Superior temporal gyrus (tissue), 1 donor: ENCODE data around the gene MRPL38.

Experiments
- DNase-seq: peaks from one replicate; pipeline ENCODE4 v3.0.0-alpha.2; 2016; ENCODE audit errors: extremely low spot score

The MRPL38 gene

DNA sequence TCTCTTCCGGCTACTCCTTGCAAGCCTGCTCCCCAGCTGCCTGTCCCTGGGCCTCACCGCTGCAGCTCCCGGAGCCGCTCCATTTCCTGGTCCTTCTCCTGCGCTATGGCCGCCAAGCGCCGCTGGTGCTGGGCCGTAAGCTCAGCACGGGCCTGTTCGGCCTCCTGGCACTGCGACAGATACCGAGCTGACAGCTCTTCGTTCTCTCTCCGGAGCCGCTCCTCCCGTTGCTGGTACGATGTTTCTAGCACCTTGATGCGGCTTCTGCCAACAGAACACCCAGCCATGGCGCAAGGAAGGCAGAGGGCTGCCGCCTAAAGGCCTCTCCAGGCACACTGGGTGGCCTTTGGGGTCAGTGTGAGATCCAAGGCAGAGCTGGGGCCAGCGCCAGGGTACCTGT is 14.9 kb upstream of the MRPL38 start:
- no peak for DNase-seq

DNA sequence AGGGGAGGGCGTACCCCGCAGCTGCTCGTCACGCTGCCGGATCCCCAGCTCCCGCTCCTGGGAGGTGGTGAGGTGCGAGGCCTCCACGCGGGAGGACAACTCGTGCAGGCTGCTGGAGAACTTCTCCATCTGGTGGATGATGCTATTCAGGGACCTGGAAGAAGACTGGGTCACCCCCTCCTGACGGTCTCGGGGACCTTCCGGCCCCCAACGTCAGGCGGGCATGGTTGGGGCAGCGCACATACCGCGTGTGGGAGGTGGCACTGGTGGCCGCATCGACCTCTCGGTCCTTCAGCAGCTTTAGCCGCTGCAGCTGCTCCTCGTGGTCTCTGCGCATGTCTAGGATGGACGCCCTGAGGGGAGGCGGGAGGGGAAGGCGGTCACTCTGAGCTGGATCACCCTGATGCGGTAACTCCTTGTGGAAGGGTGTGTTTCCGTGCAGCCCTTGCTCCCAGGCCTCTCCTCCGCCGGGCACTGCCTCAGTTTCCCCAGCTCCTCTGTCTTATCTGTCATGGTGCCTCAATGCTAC is 13.3 kb upstream of the MRPL38 start:
- no peak for DNase-seq

DNA sequence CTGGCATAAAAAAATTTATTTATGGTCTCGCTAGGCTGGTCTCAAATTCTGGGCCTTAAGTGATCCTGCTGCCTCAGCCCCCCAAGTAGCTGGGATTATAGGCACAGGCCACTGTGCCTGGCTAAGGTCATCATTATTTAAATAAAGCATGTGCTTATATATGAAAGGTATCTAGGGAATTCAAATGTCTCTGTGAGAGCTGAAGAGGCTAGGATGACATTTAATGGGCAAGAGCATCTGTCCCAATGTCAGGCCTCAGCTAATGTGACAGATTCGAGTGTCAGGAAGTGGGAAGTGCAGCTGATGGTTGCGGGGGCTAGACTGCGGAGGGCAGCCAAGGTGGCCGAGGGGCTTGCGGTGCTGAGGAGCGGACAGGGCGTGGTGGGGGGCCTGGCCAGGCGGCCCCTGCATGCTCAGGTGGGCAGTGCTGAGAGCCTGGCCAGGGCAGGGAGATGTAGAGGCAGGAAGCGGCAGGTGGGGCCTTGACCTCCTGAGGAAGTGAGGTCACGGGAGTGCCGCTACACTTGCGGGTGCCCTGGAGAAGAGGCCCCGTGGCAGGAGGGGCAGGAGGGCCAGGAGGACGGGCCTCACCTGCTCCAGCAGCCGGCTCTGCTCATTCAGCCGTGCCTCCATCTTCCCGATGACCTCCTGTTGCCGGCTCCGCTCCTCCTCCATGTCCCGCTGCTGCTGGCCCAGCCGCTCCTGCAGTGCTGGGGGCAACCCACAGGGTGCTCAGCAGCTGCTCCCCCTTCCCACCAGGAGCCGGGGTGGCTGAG is 12.6 kb upstream of the MRPL38 start:
- DNase-seq = no peak

DNA sequence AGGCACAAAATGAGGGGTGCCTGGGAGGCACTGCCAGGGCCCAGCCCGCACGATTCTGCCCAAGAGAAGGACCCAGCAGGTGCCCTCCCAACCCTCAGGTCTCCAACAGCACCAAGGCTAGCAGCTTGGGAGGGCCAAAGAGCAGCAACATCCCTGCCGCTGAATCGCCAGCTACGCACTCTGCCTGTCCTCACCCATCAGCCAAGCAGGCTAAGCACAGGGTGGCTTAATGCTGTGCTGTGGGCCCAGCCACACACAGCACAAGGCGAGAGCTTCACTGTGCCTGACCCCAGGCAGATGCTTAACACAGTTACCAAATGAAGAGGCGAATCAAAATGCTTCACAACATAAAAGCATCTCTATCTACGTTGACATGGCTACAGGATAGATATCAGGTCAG is 10.6 kb upstream of the MRPL38 start:
- no peak for DNase-seq

DNA sequence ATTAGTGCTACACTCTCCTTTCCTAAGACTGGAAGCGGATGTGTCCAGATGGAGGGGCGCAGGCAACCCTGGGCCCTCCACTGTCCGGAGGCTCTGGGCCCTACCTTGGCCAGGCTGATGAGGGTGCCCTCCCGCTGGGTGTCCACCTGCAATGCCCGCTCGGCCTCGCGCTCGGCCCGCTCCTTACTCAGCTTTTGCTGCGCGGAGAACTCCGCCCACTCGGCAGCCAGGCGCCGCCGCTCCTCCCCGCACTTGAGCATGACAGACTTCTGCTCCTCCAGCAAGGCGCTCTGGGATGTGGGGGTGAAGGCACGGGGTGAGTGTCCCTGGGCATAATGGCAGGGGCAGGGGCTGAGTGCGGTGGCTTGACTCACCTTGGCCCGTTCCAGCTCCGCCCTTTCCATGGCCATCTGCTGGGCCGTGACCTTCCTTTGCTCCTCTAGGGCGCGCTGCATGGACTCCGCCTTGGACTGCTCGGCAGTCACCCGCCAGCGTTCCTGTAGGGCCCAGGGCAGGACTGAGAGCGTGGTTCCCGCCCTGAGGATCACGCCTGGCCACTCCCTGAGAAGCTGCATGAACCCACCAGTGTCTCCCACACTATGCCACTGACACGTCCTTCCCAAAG is 10.1 kb upstream of the MRPL38 start:
- DNase-seq = no peak

DNA sequence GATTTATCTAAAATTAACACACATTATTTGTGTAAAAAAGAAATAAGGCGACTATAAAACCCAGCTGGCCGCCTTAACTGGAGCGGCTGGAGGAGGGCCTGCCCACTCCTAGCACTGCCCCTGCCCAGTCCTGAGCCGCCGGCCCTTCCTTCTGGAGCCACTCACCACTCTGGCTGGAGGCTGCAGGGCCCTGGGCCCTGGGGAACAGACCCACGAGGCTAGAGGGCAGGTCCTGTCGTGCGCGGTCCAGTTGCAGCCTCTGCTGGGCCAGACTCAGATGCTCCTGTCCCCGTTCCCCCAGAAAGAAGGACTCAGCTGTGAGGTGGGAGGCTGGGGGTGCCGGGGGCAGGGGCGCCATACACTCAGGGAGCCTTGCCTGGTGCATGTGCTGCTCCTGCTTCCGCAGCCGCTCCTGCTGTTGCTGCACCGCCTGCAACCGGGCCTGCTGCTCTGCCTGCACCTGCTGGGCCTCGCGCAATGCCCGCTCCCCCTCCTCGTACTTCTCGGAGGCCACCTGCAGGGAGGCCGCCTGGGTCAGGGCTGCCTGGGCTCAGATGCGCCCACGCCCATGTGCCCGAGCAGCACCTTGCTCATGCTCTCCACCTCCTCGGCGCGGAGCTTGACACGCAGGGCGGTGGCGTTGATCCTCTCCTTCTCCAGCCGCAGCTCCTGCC is 9.0 kb upstream of the MRPL38 start:
- DNase-seq = no peak

DNA sequence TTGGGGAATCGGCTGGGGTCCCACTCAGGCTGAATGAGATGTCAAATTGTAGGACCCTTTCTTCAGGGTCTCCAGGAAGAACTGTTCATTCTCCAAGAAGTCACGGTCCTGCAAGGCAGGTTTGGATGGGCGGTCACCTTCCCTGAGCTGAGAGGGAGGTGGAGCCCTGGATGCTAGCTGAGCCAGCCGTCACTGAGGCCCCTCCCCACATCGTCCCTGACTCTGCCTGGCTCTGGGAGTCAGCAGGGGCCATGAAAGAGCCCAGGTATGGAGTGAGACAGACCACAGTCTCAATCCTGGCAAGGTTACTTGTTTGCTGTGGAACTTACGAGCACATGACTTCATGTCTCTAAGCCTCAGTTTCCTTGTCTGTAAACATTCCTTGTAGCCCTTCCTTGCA is 6.0 kb upstream of the MRPL38 start:
- DNase-seq = no peak

DNA sequence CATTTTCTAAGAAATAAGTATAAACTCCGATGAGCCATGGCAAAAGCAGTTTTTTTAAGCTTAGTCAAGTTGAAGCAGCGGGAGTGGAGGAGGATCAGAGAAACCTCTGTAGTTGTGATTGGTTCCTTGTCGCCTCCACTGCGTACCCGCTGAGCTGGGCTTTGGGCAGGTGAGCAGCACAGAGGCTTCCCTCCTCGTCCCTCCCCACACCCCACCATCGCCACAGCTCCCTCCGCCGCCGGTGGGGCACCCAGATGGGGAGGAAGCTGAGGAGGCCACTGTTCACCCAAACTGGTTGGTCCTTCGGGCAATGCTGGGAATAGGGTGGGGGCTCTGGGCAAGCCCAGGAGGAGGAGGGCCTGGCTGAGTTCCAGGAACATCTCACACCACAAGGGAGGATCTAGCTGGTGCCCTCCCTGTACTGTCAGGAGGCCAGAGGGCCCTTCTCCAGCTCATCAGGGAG is 5.2 kb upstream of the MRPL38 start:
- no peak for DNase-seq

DNA sequence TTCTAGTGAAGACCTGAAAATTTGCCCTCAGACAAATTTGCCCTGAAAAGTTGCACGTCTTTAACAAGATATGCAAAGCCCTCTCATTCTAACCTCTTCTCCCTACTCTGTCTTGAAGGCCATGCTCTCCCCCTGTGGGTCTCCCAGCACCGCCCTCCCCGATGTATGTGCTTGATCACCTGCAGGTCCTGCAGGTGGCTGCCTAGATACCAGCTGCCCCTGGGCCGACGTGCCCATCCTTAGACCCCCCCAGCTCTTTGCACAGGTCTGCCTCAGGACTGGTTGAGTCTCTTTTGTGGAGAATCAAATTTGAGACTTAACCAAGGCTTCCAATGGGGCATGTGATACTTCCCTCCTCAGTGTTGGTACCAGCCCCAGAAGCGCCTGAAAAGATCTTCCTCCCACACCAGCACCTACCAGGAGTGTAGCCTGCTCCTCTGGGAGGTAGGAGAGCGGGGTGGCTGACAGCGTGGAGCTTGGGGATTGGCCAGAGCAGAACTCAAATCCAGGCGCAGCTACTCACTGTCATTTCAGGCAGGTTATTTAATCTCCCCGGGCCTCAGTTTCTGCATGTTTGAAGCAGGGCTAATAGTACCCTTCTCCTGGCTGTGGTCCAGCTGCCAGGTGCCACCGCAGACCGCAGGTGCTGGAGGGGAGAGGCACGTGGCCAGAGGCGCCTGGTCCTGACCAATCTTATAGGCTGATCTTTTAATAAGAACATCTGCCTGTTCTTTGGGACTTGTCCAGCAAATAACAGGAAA is 4.5 kb upstream of the MRPL38 start:
- DNase-seq = no peak

DNA sequence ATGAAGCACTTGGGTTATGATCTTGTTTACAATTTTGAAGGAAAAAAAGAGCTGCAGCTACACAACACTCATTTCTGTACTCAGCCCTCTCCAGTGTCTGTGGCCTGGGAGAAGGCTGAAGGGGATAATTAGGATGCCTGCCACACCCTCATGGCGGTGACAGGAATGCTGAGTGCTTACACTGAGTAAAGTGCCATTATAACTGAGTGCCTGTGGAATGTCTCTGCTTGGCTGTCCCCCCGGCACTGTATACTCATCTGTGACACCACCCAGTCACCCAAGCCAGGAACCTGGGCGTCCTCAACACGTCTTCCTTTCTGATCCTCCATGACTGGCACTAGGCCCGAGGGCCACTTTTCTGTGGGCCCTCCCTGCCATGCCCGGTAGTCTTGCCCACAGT is 3.5 kb upstream of the MRPL38 start:
- no peak for DNase-seq

DNA sequence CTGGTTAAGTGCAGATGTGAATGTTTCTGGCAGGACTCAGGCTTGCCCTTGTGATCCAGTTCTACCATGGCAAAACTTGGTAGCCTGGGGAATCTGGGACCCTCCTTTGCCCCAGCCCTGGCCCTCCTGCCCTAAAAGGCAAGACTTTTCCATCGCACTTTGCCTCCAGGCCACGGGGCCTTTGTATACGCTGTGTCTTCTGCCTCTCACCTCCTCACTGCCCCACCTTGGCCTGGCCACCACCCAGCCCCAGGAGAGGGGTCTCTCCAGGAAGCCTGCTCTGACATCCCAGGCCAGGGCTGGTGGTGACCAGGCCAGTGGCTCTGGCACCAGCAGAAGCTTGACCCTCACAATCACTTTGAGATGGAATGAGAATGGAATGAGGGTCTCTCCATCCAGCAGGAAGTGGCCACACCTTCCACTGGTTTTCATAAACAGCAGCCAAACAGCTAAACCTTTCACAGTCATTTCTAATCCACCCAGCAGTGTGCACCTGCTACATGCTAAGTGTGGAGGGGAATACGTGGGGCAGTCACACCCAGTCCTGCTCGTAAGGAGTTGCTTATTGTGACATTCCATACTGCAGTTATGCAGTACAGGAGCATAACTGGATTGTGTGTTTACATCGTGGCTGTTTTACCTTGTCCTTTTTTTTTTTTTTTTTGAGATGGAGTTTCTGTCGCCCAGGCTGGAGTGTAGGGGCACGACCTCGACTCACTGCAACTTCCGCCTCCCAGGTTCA is 1.6 kb upstream of the MRPL38 start:
- DNase-seq = no peak

DNA sequence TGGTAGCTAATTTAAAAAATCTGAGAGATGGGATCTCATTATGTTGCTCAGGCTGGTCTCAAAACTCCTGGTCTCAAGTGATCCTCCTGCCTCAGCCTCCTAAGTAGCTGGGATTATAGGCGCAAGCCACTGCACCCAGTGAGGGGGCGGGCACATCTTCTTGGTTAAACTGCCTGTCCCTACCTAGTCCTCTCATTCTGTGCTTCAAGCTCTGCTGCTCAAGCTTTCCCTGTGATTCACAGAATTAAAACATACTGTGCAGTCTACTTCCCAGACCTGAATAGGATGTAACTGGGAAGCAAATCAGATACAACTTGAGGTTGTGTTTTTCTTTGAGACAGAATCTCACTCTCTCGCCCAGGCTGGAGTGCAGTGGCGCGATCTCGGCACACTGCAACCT is 2.3 kb downstream of the MRPL38 start:
- no peak for DNase-seq

DNA sequence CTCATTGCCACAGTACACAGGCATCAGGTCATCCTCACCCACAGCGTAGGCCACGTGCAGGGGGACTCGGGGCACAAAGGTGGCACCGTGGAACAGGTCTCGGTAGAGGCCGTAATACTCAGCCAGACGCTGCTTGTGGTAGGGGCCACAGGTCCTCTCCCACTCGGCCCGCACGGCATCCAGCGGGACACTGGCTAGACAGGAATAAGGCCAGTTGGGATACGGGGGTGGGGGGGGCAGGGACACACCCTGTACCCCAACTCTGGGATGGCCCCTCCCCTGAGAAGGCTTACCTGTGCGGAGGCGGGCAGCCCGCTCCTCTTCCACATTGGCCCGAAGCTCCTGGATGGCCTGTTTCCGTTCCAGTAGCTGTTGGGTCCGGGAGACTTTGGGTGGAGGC is 3.0 kb downstream of the MRPL38 start:
- DNase-seq = no peak

DNA sequence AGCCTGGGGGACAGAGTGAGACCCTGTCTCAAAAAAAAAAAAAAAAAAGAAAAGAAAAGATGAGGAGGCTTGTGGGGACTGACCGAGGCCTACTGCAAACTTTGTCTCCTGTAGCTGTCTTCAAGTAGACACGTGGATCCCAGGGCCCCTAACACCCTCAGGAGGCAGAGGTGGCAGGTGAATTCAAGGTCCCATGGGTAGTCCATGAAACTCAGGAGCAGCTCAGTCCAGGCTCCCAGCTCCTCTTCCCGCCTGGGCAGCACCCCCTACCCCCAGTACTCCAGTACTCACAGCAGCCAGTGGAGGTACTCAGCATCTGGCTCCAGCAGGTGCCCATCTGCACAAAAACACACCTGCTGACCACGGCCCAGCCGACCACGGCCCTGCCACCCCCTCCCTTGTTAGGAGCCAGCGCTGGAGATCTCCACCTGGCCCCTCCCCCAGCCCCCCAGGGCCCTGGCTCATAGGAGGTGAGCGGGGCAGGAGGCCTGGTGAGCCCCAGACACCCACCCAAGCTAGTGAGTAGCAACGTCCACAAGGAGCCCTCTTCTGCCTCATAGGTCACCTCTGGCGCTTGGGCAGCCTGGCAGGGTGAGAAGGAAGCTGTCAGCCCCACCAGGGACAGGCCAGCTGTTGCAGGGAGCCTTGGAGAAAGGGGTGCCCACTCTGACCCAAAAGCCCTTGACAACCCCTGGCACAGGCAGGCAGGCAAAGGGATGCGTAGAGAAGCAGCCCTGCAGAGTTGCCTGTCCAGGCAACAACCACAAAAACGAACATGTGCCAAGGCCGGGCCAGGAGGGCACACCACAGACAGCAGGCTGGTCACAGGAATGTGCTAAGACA is 3.8 kb downstream of the MRPL38 start:
- DNase-seq = no peak

DNA sequence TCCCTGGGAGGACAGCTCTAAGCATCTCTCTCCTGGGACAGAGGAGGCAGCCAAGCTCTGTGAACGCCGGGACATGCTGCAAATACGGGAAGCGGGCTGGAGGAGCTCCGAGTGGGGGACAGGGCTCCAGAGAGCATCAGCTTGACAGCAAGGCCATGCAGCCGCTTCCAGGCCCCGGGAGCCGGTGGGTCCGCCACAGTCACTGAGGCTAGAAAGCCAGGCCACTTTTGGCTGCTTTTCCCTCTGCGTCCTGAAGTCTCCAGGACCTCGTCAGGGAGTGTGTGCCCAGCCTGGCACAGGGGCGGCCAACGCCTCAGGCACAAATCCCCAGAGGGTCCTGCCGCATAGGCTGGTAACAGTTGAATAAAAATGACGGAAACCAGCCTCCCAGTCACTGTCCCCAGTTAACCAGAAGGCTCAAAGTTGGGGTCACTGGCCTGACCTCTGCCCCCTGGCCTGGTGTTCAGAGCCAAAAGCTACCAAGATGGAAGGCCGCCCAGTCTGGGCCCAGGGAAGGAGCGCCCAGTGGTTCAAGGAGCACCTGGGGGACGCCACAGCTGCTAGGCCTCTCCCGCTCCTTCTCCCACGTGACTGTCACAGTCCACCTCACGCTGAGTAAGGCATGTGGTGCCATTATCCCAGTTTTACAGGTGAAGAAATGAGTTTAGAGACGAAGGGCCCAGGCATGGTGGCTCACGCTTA is 4.8 kb downstream of the MRPL38 start:
- DNase-seq = no peak

DNA sequence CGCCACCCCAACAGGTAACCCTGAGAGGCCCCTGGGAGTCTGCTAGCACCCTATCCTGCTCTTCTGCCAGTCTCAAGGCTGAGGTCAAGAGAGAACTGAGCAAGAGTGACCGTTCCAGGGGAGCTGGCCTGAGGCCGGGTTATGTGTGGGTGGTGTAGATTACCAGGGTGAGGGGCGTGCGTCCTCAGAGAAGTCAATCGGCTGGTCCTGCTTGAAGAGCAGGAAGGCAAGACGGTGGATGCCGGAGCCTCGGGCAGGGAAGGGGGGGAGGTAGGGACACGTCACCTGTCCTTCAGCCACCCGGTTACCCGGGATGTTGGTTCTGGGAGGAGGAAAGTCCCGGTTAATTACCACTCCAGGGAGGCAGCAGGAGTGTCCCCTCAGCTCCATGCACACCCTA is 5.3 kb downstream of the MRPL38 start:
- no peak for DNase-seq

DNA sequence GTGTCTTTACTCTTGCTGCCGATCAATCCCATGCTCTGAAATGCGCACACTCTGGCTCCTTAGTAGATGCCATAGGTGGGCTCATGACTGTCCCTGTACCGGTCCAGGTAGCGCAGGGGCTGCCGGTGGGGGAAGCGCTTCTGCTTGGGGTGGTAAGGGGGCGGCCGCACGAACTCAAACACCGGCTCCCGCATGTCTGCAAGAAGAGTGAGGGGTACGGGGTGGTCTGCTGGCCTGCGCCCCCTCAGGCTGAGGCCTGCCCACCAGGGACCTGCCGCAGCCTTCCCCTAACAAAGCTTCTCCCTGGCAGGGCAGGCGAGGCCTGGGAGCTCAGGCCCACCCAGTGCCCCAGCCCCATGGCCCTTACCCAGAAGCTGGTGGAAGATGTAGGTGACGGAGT is 5.9 kb downstream of the MRPL38 start:
- no peak for DNase-seq

DNA sequence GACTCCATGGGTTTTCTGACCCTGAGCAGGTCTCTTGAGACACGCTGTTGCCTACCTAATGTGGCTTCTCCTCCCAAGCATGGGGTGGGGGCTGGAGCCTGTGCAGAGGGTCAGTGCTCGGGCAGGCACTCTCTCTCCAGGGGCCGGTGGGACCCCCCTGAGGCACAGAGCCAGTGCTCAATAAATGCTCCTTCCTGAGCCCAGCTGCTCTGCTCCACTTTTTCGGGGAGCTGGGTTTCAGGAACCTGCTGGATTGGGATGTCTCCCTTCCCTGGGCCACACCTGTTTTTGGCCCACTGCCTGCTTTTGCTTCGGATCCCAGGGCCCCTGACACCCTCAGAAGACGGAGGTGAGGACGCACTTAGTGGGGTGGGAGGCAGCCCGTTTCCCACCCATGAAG is 6.6 kb downstream of the MRPL38 start:
- DNase-seq = no peak

DNA sequence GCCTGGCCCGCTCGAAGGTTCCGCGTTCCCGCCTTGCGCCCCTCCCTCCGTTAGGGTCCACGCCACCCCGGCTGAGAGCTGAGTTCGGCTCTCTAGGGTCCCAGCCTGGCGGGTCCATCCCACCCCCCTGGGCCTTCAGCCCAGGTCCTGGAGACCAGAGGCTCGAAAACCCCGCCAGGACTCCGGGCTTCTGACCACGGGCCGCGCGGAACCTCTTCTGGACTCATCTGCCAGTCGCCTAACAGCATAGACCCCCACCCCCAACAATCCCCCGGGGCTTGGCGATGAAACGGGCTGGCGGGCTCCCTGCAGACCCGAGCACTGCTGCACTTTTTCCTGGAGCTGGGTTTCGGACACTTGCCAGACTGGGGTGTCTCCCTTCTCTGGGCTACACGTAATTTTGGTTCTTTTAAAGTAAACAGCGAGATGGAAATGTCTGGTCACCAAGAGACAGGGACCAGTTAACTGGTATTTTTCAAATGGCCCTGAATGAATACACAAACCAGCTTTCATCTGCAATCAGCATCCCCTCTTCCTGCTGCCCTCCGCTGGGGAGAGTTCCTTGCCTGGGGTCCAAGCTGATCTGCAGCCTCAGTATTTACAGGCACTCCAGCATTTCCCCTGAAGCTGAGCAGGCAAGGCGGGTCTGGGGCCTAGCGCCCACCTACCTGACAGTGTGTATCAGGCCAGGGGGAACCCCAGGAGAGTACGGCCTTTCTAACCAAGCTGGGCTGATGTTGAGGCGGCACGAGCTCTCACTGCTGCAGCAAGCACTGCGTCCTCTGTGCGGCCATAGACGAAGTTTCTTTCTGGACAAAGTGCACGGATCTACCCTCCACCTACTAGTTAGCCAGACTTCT is 7.3 kb downstream of the MRPL38 start:
- no peak for DNase-seq
